ENCODE measurements around the gene CHID1.

CHID1 gene

GRCh38 chr11:910044-910588, 494 bp downstream of the CHID1 start:
- peak in 1 of 2 donors; percentile 24 for DNase-seq (ENCODE audit: low read depth in 2 of 2)

GRCh38 chr11:909406-909805, 1.2 kb downstream of the CHID1 start:
- no peak for DNase-seq (ENCODE audit: low read depth in 2 of 2)

- no peak for DNase-seq (ENCODE audit: low read depth in 2 of 2)
Measured at GRCh38 chr11:908273-908672, 2.3 kb downstream of the CHID1 start.

- DNase-seq (ENCODE audit: low read depth in 2 of 2), result no peak
Measured at GRCh38 chr11:907668-908067, 2.9 kb downstream of the CHID1 start.

GRCh38 chr11:905952-906351, 4.7 kb downstream of the CHID1 start:
- no peak for DNase-seq (ENCODE audit: low read depth in 2 of 2)

GRCh38 chr11:904380-904779, 6.2 kb downstream of the CHID1 start:
- no peak for DNase-seq (ENCODE audit: low read depth in 2 of 2)

DNA sequence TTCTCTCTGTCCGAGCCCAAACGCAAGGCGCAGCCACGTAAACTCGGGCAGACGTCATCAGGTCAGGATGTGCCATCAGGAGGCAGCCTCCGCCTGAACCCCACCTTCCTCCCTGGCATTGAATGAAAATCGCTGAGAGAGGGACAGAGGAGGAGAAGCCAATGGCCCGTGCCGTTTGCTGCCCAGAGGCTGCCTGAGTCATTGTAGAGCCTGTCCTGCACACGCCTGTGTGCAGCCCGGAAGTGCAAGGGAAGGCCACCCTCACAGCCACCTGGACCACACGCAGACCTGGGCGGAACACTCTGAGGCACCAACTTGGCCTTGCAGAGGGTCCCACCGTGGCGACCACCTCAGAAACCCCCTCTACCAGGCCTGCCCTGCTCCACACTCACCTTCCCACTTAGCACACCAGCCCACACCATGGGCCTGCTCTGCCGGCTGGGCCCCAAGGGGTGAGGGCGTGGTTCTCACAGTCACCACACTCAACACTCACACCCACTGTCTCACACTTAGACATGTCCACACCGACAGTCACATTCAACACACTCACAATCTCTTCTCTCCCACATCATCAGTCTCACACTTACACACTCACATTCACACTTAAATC, 9.1 kb downstream of the CHID1 start:
- no peak for DNase-seq (ENCODE audit: low read depth in 2 of 2)

DNA sequence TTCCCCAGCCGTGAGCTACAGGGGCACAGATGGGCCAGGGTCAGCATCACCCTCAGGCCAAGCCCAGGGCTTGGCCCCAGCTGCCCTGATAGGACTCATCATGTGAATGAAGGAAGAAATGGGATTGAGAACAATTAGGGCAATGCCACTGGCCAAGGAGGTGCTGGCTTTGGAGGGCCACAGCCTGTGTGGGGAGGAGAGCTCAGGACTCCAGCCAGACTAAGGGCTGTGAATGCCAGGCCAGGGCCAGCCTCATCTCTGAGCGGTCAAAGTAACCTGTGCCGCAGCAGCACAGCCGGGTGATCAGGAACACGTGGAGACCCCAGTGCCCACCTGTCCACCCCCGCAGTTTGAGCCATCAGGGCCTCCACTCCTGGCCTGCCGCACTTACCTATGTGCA, 10.1 kb downstream of the CHID1 start:
- DNase-seq (ENCODE audit: low read depth in 2 of 2), result no peak

- no peak for DNase-seq (ENCODE audit: low read depth in 2 of 2)
Measured at GRCh38 chr11:899724-900123, 10.9 kb downstream of the CHID1 start.

- no peak for DNase-seq (ENCODE audit: low read depth in 2 of 2)
Measured at GRCh38 chr11:898540-899190, 11.9 kb downstream of the CHID1 start.

GRCh38 chr11:898143-898511, 12.5 kb downstream of the CHID1 start:
- DNase-seq (ENCODE audit: low read depth in 2 of 2), result no peak

DNA sequence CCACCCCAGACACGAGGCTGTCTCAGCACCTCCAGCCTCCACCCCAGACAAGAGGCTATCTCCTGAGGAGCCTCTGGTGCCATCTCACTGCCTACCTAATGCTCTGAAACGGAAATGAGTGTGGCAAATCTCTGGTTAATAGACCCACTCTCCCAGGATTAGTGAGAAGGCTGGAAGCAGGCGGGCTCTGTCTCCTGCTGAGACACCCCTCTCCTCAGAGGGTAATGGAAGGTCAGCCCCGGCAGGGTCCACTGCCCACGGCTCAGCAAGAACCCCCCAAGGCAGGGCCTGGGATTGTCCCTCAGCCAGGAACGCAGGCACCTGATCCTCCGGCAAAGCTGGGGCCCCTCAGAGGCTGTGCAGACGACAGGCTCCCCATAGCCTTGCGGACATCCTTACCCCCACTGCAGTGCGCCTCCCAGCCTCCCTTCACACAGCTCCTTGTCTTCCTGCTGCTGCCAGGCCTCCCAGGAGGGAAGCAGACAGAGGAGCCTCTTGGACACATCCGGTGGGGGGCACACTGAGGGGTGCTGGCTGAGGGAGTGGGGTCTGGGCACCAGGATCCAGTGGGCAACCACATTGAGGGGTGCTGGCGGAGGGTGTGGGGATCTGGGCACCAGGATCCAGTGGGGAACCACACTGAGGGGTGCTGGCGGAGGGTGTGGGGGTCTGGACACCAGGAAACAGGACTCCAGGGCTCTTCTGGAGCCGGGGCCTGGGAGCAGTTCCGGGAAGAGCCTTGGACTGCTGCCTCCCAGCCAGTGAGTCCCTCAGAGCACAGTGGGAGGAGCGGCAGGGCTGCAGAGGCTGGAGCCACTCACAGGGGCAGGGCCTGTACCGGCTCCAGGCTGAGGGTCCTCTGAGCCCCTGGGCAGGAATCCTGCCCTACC, 13.1 kb downstream of the CHID1 start:
- DNase-seq (ENCODE audit: low read depth in 2 of 2), result no peak

- DNase-seq (ENCODE audit: low read depth in 2 of 2), result no peak
Measured at GRCh38 chr11:895331-896110, 15.1 kb downstream of the CHID1 start.

GRCh38 chr11:894575-895201, 15.9 kb downstream of the CHID1 start:
- DNase-seq (ENCODE audit: low read depth in 2 of 2), result no peak

DNA sequence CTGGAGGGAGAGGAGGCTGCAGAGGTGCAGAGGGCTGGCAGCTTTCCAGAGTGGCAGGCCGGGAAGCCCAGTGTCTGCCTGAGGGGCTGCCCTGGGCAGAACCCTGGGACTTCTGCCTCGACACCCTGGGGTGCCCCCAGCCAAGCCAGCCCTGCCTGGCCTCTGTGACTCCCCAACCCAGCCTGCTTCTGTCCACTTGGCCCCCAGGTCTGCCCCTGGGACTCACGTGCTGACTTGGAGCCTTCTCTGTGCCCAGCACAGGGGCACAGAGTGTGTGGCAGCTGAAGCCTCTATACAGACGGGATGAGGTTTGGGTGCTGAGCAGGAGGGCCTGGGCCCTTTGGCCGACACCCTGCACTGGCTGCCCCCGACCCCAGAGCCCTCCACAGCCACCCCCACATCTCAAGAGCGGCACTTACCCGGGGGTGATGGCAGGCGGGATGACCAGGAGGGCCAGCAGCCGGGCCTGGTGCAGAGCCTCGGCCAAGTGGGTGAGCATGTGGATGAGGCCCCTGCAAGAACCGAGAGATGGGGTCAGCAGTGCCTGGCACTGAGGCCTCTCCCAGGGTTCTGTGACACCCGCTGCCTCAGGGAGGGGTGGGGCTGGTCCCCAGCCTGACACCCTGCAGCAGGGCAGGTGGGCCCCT, 17.5 kb downstream of the CHID1 start:
- DNase-seq (ENCODE audit: low read depth in 2 of 2), result no peak

- DNase-seq (ENCODE audit: low read depth in 2 of 2), result no peak
Measured at GRCh38 chr11:890794-891540, 19.6 kb downstream of the CHID1 start.

GRCh38 chr11:889687-890475, 20.7 kb downstream of the CHID1 start:
- no peak for DNase-seq (ENCODE audit: low read depth in 2 of 2)

DNA sequence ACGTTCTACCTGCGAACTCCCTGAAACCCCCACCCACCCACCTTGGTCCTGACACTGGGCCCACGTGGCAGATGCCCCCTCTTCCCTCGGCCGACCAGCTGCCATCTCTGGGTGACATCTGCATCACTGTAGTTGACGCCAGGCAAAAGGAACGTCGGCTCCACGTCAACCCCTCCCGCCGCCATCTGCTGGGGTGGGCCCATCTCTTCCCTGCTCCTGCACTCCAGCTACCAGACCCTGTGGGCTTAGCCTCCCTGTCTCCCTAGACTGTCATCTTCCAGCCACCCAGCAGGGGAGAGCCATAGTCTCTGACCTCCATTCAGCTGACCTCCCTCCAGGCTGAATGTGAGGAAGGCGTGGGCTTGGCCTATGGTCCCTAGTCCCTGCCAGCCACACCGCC, 21.4 kb downstream of the CHID1 start:
- no peak for DNase-seq (ENCODE audit: low read depth in 2 of 2)

Measured in stimulated activated CD8-positive, alpha-beta memory T cell treated with anti-CD3 and anti-CD28 coated beads, Interleukin-2, amount 100 ng/mL, for 48 hours (primary cell).